Right kidney (tissue), 1 donor: ENCODE measurements around the gene KMT2B.

Source experiments
- DNase-seq: peaks from one replicate; pipeline ENCODE4 v3.0.0-alpha.2; 2016

KMT2B gene

GRCh38 chr19:35742121-35742724, 24.4 kb downstream of the KMT2B start, which contains the start of gene IGFLR1:
IGFLR1 (minus strand) TSS chr19:35742452; CDS start chr19:35741180, 1,272 bp downstream.
- no peak for DNase-seq

DNA sequence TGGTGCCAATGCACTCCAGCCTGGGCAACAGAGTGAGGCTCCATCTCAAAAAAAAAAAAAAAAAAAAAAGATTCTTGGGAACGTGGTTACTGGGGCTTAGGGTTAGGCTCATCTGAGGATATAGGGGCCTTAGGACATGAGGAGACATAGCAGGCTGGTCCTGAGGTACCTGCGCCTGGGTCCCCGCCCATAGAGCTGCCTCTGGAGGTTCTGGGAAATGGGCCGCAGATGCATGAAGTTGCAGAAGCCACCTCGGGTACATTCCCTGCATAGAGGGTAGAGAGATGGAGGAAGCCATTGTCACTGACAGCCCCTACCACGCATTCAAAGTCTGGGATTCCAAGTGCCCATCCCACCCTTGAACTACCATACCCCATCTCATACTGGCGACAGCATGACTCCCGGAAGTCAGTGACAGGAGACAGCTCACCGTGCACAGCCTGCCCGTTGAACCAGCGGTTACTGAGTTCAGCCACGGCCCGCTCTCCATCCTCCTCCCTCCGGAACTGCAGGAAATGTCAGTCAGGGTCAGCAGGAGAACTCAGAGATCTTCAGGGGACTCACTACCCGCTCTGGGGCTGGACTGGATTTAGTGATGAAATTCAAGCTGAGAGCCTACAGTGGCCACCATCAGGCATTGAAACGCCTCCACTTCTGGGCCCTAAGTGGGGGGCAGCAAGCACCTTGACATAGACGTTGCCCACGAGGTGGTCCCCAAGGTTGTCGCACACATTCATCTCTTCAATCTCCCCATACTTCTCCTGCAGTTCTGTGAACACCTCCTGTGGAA, 26.0 kb downstream of the KMT2B start:
- no peak for DNase-seq

- DNase-seq = peak; percentile 84
These were observed 26.9 kb downstream of the KMT2B start for GRCh38 chr19:35744430-35745327.

- DNase-seq = peak; percentile 82
These were observed 27.7 kb downstream of the KMT2B start, which contains the start of the genes PSENEN and U2AF1L4 for GRCh38 chr19:35745328-35746086. PSENEN (plus strand) TSS chr19:35745651; CDS start chr19:35745931, 280 bp downstream. U2AF1L4 (minus strand) TSS chr19:35745418; CDS start chr19:35745391, 27 bp downstream.

GRCh38 chr19:35746087-35746462, 28.3 kb downstream of the KMT2B start:
- no peak for DNase-seq

DNA sequence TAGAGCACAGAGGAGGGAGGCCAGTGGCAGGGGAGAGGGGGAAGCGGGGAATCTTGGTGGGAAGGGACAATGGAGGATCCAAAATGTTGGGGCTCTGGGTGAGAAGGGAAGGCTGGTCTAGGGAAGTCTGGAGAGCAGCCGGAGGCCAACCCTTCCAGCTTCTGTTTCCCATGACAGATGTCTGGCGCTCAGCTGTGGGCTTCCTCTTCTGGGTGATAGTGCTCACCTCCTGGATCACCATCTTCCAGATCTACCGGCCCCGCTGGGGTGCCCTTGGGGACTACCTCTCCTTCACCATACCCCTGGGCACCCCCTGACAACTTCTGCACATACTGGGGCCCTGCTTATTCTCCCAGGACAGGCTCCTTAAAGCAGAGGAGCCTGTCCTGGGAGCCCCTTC, 28.7 kb downstream of the KMT2B start:
- DNase-seq = no peak

DNA sequence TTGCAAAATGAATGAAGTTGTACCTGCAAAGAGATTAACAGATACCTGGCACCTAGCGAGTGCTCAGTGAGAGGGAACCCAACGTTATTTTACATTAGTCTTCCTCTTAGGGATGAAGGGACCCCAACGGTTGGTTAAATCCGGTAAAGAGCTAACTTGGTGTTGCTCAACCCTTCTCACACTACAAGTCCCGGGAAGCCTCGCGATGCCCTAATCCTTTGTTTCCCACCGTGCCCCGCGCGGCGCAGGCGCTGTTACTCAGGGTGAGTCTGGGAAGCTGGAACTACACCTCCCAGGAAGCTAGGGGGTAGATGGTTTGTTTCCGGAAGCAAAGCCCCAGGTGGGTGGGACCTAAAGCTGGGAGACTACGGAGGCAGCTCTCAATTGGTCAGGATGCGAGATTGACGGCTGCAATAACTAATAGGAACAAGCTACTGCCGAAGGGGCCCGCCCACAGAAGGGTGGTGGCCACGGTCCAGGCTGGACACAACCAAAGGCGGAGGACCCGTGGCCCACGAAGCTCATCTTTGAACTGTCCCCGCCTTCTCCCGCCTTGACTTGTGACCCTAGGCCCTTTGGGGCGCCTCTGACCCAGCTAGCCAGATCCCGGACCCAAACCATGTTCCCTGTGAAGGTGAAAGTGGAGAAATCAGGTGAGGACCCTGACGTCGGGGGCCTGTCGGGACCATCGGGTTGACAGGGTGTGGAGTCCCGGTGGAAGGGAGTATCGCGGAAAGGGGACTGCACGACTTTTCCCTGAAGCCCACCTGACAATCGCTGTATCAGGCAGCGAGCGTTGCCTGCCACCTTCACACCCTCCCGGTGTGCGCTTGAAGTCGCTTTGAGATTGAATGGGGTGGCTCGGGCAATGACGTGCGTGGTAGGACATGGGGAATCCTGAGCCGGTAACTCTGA, 30.6 kb downstream of the KMT2B start, which contains the start of gene LIN37:
Gene LIN37, plus strand, starts transcription at position 471 of the 915 bp plus-strand sequence. Its CDS starts 149 bp downstream, at position 620.
- peak; percentile 95 for DNase-seq

- DNase-seq = no peak
These were observed 32.4 kb downstream of the KMT2B start for GRCh38 chr19:35750167-35750566.

GRCh38 chr19:35751839-35752745, 34.3 kb downstream of the KMT2B start:
- DNase-seq = no peak

DNA sequence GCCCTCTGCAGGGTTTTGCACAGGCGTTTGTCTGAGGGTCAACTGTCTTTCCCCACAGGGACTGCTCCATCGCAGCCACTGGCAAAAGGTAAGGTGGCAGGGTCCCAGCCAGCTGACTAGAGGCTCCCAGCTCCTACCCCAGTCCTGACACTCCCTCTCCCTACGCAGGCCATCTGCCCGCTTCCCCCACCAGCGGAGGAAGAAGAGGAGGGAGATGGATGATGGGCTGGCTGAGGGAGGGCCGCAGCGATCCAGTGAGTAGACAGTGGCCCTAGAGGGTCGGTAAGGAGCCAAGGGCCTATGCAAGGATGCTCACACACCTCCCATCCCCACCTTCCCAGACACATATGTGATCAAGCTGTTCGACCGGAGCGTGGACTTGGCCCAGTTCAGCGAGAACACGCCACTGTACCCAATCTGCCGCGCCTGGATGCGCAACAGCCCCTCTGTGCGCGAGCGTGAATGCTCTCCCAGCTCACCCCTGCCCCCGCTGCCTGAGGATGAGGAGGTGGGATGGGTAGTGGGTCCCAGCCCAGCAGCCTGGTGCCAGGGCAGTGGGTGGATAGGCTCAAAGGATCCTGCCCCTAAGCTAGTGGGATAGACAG, 35.0 kb downstream of the KMT2B start:
- no peak for DNase-seq

GRCh38 chr19:35753634-35754369, 36.0 kb downstream of the KMT2B start:
- DNase-seq = no peak

GRCh38 chr19:35754370-35755130, 36.7 kb downstream of the KMT2B start:
- no peak for DNase-seq

DNA sequence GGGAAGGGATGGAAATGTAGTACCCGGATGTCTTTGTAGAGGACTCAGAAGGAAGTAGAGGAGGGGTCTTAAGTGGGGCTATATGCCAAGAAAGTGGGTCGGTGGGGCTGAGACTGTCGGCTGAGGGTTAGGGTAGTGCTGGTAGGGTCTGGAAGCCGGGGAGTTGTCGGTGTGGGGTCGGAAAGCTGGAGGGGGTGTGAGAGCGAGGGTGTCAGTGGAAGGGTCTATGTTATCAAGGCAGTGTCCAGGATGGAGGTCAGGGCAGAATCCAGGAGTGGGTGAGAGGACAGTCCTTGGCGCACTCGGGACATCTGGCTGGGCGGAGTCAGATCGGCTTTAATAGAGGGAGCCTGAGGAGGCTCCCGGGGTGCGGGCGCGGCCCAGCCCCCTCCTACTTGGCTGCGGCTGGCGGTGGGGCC, 37.3 kb downstream of the KMT2B start:
- peak; percentile 43 for DNase-seq

- peak; percentile 50 for DNase-seq
These were observed 38.0 kb downstream of the KMT2B start for GRCh38 chr19:35755550-35756376.

- peak; percentile 63 for DNase-seq
These were observed 38.8 kb downstream of the KMT2B start, which contains the start of gene HSPB6 for GRCh38 chr19:35756377-35757230. HSPB6 (minus strand) TSS chr19:35757029; CDS start chr19:35757008, 21 bp downstream.
